ENCODE results near the gene IL24.

The IL24 gene

GRCh38 chr1:206953626-206954025 lies 56.4 kb downstream of the IL24 start:
- no peak for DNase-seq (ENCODE audit: low read depth)

All from stromal cell of bone marrow (primary cell).